ENCODE data around the gene NBEA. TPM values are rescaled to one million over a fixed set of nuclear protein-coding genes. Genes with fewer than 3 reads are reported as not detected.

The NBEA gene
- total RNA-seq, 3 donors from 2014 or later = 3.5 to 27.2 (median 5.2) TPM

DNA sequence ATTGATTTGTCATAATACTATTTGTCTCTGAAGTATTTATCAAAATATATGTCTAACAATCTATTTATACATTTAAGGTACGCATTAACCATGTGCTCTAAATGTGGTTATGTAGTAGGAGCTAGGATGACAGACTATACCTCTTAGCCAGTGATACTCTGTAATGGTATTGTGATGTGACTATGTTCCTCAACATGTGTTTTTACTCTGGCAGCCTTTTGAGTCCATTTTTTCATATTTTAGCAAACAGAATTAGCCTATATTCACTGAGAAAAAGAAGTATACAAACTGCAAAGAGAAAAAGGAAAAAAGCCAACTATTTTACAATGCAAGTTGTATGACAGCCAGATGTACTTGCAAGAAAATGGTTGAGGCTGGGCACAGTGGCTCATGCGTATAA, 507.8 kb downstream of the NBEA start:
- DNase-seq = no peak
- Histone ChIP-seq H3K9me3 (no peaks in the 10 kb centered on the region), H3K4me3 (no peak overlapping the region), H3K4me1 (ENCODE audit: low read depth) (no peaks in the 10 kb centered on the region), H3K36me3 (ENCODE audit: low read depth) (no peaks in the 10 kb centered on the region)
- ATAC-seq = no peak
- intact Hi-C loops (cut with DNase I, micrococcal nuclease) = no loop called here
- TF ChIP-seq, protein P1, sequence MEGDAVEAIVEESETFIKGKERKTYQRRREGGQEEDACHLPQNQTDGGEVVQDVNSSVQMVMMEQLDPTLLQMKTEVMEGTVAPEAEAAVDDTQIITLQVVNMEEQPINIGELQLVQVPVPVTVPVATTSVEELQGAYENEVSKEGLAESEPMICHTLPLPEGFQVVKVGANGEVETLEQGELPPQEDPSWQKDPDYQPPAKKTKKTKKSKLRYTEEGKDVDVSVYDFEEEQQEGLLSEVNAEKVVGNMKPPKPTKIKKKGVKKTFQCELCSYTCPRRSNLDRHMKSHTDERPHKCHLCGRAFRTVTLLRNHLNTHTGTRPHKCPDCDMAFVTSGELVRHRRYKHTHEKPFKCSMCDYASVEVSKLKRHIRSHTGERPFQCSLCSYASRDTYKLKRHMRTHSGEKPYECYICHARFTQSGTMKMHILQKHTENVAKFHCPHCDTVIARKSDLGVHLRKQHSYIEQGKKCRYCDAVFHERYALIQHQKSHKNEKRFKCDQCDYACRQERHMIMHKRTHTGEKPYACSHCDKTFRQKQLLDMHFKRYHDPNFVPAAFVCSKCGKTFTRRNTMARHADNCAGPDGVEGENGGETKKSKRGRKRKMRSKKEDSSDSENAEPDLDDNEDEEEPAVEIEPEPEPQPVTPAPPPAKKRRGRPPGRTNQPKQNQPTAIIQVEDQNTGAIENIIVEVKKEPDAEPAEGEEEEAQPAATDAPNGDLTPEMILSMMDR (IDR thresholded peaks at IDR 0.05) = no peak

DNA sequence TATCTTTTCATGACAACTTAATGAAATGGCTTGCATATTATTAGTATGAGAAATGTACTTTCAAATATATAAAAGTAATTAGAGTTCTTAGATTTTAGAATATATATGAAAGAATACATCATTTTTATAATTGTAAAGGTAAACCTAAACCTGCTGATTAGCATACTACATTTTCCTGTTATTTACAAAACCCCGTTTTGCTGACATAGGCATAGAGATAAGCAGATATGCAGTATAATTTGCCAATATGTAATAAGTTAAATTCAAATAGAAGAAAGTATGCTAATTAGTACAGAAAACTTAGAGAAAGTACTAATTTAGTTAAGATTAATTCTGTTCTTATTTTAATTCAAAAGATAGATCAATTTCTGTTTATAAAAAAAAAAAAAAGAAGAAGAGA, 513.0 kb downstream of the NBEA start:
- Histone ChIP-seq H3K4me3 (no peak overlapping the region), H3K36me3 (ENCODE audit: low read depth) (no peaks in the 10 kb centered on the region), H3K4me1 (ENCODE audit: low read depth) (no peaks in the 10 kb centered on the region), H3K9me3 (no peaks in the 10 kb centered on the region)
- TF ChIP-seq, protein P1 (IDR thresholded peaks at IDR 0.05) = no peak
- intact Hi-C loops (cut with DNase I, micrococcal nuclease) = no loop called here
- ATAC-seq (no peak), DNase-seq (no peak)

DNA sequence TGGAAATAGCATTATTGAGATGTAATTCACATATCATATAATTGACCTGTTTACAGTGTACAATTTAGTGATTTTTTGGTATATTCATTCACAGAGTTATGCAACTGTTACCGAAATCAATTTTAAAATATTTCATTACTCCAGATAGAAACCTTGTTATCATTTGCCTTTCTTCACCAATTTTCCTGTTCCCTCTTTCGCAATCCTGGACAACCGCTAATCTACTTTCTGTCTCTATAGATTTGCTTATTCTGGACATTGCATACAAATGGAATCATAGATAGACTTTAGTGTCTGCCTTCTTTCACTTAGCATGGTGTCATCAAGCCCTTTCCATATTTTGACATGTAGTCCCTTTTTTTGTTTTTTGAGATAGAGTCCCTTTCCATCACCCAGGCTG, 515.2 kb downstream of the NBEA start:
- DNase-seq = no peak
- intact Hi-C loops (cut with DNase I, micrococcal nuclease) = no loop called here
- Histone ChIP-seq H3K4me1 (ENCODE audit: low read depth) (no peaks in the 10 kb centered on the region), H3K9me3 (no peaks in the 10 kb centered on the region), H3K4me3 (no peak overlapping the region), H3K36me3 (ENCODE audit: low read depth) (no peaks in the 10 kb centered on the region)
- TF ChIP-seq, protein P1 (IDR thresholded peaks at IDR 0.05) = no peak
- ATAC-seq = no peak

DNA sequence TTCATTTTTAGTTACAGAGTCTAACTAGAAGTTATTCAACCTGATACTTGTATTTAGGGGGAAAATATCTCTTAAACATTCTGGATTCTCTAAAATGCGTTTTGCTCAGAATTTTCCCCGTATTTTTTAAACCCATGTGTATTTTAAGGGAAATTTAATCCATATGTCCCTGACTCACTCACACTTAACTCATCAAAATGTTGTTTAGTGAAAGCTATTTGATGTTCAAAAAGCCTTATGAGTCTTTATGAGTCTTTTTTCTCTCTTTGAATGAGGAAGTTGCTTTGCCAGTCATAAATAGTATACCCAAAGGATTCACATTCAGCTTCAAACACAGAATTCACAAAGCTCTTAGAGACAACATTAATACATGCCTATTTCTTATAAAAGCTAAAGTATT, 518.0 kb downstream of the NBEA start:
- ATAC-seq (no peak), DNase-seq (no peak)
- Histone ChIP-seq H3K4me3 (no peak overlapping the region), H3K36me3 (ENCODE audit: low read depth) (no peaks in the 10 kb centered on the region), H3K4me1 (ENCODE audit: low read depth) (no peaks in the 10 kb centered on the region), H3K9me3 (no peaks in the 10 kb centered on the region)
- intact Hi-C loops (cut with DNase I, micrococcal nuclease) = no loop called here
- TF ChIP-seq, protein P1 (IDR thresholded peaks at IDR 0.05) = no peak

DNA sequence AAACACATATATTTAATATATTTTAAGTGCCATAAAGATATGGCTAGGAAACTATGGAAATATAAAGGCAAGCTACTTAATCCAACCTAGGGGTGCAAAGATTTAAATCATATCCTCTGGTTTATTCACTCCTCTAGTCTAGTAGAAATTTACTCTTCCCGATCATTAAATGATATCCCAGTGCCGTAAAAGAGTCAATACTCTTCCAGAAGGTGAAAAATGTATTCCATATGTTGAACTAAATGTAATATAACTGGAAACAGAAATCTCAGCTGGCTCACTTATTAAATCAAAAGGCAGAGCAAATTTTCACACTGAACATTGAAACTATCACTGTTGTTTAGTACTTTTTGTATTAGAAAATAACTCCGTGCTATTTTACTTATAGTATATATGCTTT, 523.3 kb downstream of the NBEA start:
- Histone ChIP-seq H3K4me1 (ENCODE audit: low read depth) (no peaks in the 10 kb centered on the region), H3K4me3 (no peak overlapping the region), H3K36me3 (ENCODE audit: low read depth) (no peaks in the 10 kb centered on the region), H3K9me3 (no peaks in the 10 kb centered on the region)
- TF ChIP-seq, protein P1 (IDR thresholded peaks at IDR 0.05) = no peak
- intact Hi-C loops (cut with DNase I, micrococcal nuclease) = no loop called here
- DNase-seq (no peak), ATAC-seq (no peak)

DNA sequence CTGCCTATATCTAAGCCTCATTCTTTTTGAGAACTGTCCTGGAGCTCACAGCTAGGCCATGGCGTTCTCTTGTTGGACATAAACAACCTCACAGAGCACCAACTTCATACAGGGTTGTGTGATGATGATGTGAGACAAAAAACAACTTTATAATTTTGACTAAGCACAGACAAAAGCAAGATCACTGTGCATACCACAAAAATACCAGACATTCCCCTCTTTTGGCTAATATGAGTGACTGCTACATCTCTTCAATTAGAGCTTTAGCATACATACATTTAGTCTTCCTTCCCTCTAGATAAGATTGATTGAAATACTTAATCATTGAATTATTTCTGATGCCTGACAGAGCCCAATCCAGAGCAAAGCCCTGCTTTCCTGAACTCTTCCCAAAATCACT, 526.1 kb downstream of the NBEA start:
- H3K4me3 ChIP-seq = no peak overlapping the region
- no peaks in the 10 kb centered on the region for H3K36me3 ChIP-seq (ENCODE audit: low read depth)
- ATAC-seq (no peak), DNase-seq (no peak)
- H3K9me3 ChIP-seq = no peaks in the 10 kb centered on the region
- H3K4me1 ChIP-seq (ENCODE audit: low read depth) = no peaks in the 10 kb centered on the region
- intact Hi-C loops (cut with DNase I, micrococcal nuclease) = no loop called here
- TF ChIP-seq, protein P1 (IDR thresholded peaks at IDR 0.05) = no peak
